MM.1S (cell line): ENCODE data around the gene DHFR.

Experiments
- DNase-seq: peaks from one replicate; pipeline ENCODE4 v3.0.0-alpha.2; 2015
- H2AFZ ChIP-seq: fragments of 300-600 bp; sonication (generic); 2 replicates; pipeline ENCODE4 v1.6.0; 2016; ENCODE audit warnings: antibody characterized with exemption, low read length
- H3F3A ChIP-seq: fragments of 300-600 bp; sonication (generic); 2 replicates; pipeline ENCODE4 v1.6.1; 2016; ENCODE audit warnings: mild to moderate bottlenecking, antibody characterized with exemption, low read length, moderate library complexity, mixed read lengths; ENCODE audit not compliant: insufficient read depth
- H3K27ac ChIP-seq: fragments of 300-600 bp; sonication (generic); 2 replicates; pipeline ENCODE4 v1.5.1; 2016; ENCODE audit warnings: mild to moderate bottlenecking, low read length
- H3K27me3 ChIP-seq: fragments of 300-600 bp; sonication (generic); replicated peaks from 2 replicates; pipeline ENCODE4 v1.6.0; 2016; ENCODE audit warnings: low read length; ENCODE audit not compliant: insufficient read depth
- H3K36me3 ChIP-seq: fragments of 300-600 bp; sonication (generic); replicated peaks from 2 replicates; pipeline ENCODE4 v1.6.1; 2016; ENCODE audit warnings: mild to moderate bottlenecking, low read length, mixed read lengths; ENCODE audit not compliant: insufficient read depth
- H3K4me1 ChIP-seq: fragments of 300-600 bp; sonication (generic); 2 replicates; pipeline ENCODE4 v1.6.1; 2016; ENCODE audit warnings: low read length, mixed read lengths
- H3K4me2 ChIP-seq: fragments of 300-600 bp; sonication (generic); 2 replicates; pipeline ENCODE4 v1.6.0; 2016; ENCODE audit warnings: low read depth, low read length
- H3K4me3 ChIP-seq: fragments of 300-600 bp; sonication (generic); 2 replicates; pipeline ENCODE4 v1.5.1; 2016; ENCODE audit warnings: low read length, mixed read lengths
- H3K79me2 ChIP-seq: fragments of 300-600 bp; sonication (generic); 2 replicates; pipeline ENCODE4 v1.6.1; 2016; ENCODE audit warnings: mixed run types, low read length, mixed read lengths
- H3K9ac ChIP-seq: fragments of 300-600 bp; sonication (generic); 2 replicates; pipeline ENCODE4 v1.6.1; 2016; ENCODE audit warnings: low read length, mixed read lengths
- H3K9me2 ChIP-seq: fragments of 300-600 bp; sonication (generic); replicated peaks from 2 replicates; pipeline ENCODE4 v1.6.1; 2016; ENCODE audit warnings: mild to moderate bottlenecking, low read length, mixed read lengths; ENCODE audit not compliant: insufficient read depth
- H3K9me3 ChIP-seq: fragments of 300-600 bp; sonication (generic); replicated peaks from 2 replicates; pipeline ENCODE4 v1.6.1; 2016; ENCODE audit warnings: mild to moderate bottlenecking, low read length, mixed read lengths; ENCODE audit not compliant: insufficient read depth
- H4K20me1 ChIP-seq: fragments of 300-600 bp; sonication (generic); 2 replicates; pipeline ENCODE4 v1.6.1; 2016; ENCODE audit warnings: mild to moderate bottlenecking, low read length, moderate library complexity, mixed read lengths; ENCODE audit not compliant: insufficient read depth
- CTCF ChIP-seq: fragments of 300-600 bp; sonication (generic); IDR thresholded peaks from 2 replicates; pipeline ENCODE4 v1.5.1; 2016; ENCODE audit warnings: antibody characterized with exemption, low read length, mixed read lengths
- EZH2 ChIP-seq: fragments of 300-600 bp; sonication (generic); optimal IDR thresholded peaks from 2 replicates; pipeline ENCODE3; 2017; ENCODE audit warnings: low read depth, mild to moderate bottlenecking, antibody characterized with exemption, low read length, mixed read lengths
- EZH2phosphoT487 ChIP-seq: fragments of 300-600 bp; sonication (generic); IDR thresholded peaks from 2 replicates; pipeline ENCODE4 v1.6.1; 2018; ENCODE audit warnings: antibody characterized with exemption, low read length

Gene DHFR

DNA sequence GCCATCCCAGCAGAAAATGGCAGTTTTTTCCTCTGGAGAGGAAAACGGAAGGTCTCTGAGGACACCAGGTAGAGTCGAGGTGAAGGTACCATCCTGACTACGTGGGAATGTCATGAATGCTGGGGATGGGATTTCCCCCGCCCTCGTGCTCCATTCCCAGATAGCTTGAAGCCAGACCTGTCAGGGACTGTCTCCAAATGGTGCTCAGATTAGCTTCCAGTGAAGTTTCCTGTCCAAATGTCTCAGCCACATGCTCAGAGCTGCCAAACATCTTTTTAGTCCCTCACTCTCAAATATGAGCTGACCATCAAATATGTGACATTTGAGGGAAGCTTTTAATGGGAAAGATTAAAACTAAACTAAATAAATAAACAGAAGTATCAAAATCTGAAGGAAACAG, 77.1 kb downstream of the DHFR start:
- Histone ChIP-seq H3K9ac (no peak overlapping the region), H3K4me2 (no peak overlapping the region), H3K9me3 (no peaks in the 10 kb centered on the region), H3K4me3 (no peak overlapping the region), H3K79me2 (no peaks in the 10 kb centered on the region), H3K9me2 (no peaks in the 10 kb centered on the region), H4K20me1 (no peaks in the 10 kb centered on the region), H2AFZ (no peak overlapping the region), H3K4me1 (no peaks in the 10 kb centered on the region), H3K27me3 (no peaks in the 10 kb centered on the region), H3F3A (no peaks in the 10 kb centered on the region), H3K36me3 (no peaks in the 10 kb centered on the region), H3K27ac (no peak overlapping the region)
- TF ChIP-seq CTCF (no peak), EZH2 (no peak), EZH2phosphoT487 (no peak)
- no peak for DNase-seq

GRCh38 chr5:80576383-80576782, 78.4 kb downstream of the DHFR start:
- Histone ChIP-seq H3K4me1 (no peaks in the 10 kb centered on the region), H3K9me3 (no peaks in the 10 kb centered on the region), H3K4me2 (no peak overlapping the region), H3K36me3 (no peaks in the 10 kb centered on the region), H3K9ac (no peak overlapping the region), H3K4me3 (no peak overlapping the region), H3F3A (no peaks in the 10 kb centered on the region), H4K20me1 (no peaks in the 10 kb centered on the region), H3K27me3 (no peaks in the 10 kb centered on the region), H3K79me2 (no peaks in the 10 kb centered on the region), H3K9me2 (no peaks in the 10 kb centered on the region), H2AFZ (no peak overlapping the region), H3K27ac (no peak overlapping the region)
- no peak for TF ChIP-seq EZH2
- TF ChIP-seq CTCF, result no peak
- no peak for TF ChIP-seq EZH2phosphoT487
- DNase-seq, result no peak
